ENCODE data around the gene WWC2. TPM values are rescaled to one million over a fixed set of nuclear protein-coding genes. Genes with fewer than 3 reads are reported as not detected.

Gene WWC2
- total RNA-seq, 4 donors from 2014 or later = 7.4 to 24.8 (median 8.0) TPM

GRCh38 chr4:183100298-183100599 is 1.2 kb downstream of the WWC2 start:
- H3K27me3 ChIP-seq = no peaks in the 10 kb centered on the region
- H3K27ac ChIP-seq = peak overlapping the region in 2 of 4 donors; percentile 91 to 95
- no peaks in the 10 kb centered on the region for H3K36me3 ChIP-seq
- 36 to 39% methylated on average over 3 of the region's 3 CpGs for WGBS, 2 donors
- intact Hi-C loops (cut with DNase I) = no loop called here
- H3K4me1 ChIP-seq = peaks cover 7 to 49% (median 10%) of the 10 kb centered on the region in 3 donors
- TF ChIP-seq, protein P1, sequence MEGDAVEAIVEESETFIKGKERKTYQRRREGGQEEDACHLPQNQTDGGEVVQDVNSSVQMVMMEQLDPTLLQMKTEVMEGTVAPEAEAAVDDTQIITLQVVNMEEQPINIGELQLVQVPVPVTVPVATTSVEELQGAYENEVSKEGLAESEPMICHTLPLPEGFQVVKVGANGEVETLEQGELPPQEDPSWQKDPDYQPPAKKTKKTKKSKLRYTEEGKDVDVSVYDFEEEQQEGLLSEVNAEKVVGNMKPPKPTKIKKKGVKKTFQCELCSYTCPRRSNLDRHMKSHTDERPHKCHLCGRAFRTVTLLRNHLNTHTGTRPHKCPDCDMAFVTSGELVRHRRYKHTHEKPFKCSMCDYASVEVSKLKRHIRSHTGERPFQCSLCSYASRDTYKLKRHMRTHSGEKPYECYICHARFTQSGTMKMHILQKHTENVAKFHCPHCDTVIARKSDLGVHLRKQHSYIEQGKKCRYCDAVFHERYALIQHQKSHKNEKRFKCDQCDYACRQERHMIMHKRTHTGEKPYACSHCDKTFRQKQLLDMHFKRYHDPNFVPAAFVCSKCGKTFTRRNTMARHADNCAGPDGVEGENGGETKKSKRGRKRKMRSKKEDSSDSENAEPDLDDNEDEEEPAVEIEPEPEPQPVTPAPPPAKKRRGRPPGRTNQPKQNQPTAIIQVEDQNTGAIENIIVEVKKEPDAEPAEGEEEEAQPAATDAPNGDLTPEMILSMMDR (IDR thresholded peaks at IDR 0.05) = no peak
- TF ChIP-seq POLR2A (IDR thresholded peaks at IDR 0.05) = no peak
- no peak for DNase-seq
- H3K9me3 ChIP-seq = no peaks in the 10 kb centered on the region
- peak overlapping the region; percentile 78 to 96 (median 82) for H3K4me3 ChIP-seq

- Histone ChIP-seq H3K4me3 (peak overlapping the region in 3 of 4 donors; percentile 78 to 96 (median 85)), H3K27ac (no peak overlapping the region), H3K36me3 (no peaks in the 10 kb centered on the region), H3K27me3 (no peaks in the 10 kb centered on the region), H3K4me1 (peaks cover 7 to 45% (median 10%) of the 10 kb centered on the region in 3 donors), H3K9me3 (no peaks in the 10 kb centered on the region)
- 36 to 45% methylated on average over 5 to 6 of the region's 6 CpGs for WGBS, 2 donors
- DNase-seq = no peak
- no peak for TF ChIP-seq POLR2A (IDR thresholded peaks at IDR 0.05)
- TF ChIP-seq, protein P1 (IDR thresholded peaks at IDR 0.05) = no peak
- intact Hi-C loops (cut with DNase I) = no loop called here
These were observed 1.8 kb downstream of the WWC2 start for GRCh38 chr4:183100827-183101226.

DNA sequence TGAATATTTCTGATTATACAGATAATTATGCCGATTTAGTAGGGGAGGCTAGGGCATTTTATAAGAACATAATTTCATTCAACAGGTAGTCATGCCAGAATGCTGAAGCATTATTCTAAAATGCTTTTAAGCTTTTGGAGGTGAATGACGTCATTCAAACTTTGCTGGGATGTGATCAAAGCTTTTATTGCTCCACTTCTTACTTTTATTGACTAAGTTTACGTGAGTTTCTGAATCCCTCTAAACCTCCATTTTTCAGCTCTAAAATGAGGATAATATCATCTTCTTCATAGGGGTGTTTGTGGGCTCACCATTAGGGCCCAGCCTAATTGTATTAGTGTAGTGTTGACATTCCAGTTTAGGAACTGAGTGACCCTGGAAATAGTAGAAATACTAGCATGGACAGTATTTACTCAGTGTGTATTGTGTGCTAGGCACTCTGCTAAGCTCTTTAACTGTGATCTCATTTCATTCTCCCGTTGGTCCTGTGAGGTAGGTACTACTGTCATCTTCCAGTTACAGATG is 3.0 kb downstream of the WWC2 start:
- H3K4me1 ChIP-seq = peaks cover 7 to 47% (median 10%) of the 10 kb centered on the region in 3 donors
- no peaks in the 10 kb centered on the region for H3K9me3 ChIP-seq
- intact Hi-C loops (cut with DNase I) = no loop called here
- TF ChIP-seq, protein P1 (IDR thresholded peaks at IDR 0.05) = no peak
- TF ChIP-seq POLR2A (IDR thresholded peaks at IDR 0.05) = no peak
- peak overlapping the region in 1 of 4 donors; percentile 6 for H3K27ac ChIP-seq
- no peak for DNase-seq
- 38 to 67% methylated on average over 4 of the region's 4 CpGs for WGBS, 2 donors
- no peak overlapping the region for H3K4me3 ChIP-seq
- H3K27me3 ChIP-seq = no peaks in the 10 kb centered on the region
- H3K36me3 ChIP-seq = no peaks in the 10 kb centered on the region

- intact Hi-C loops (cut with DNase I) = no loop called here
- H3K27me3 ChIP-seq = no peaks in the 10 kb centered on the region
- no peaks in the 10 kb centered on the region for H3K36me3 ChIP-seq
- no peak overlapping the region for H3K4me3 ChIP-seq
- no peaks in the 10 kb centered on the region for H3K9me3 ChIP-seq
- WGBS, 2 donors = 97 to 98% methylated on average over 5 of the region's 5 CpGs
- TF ChIP-seq, protein P1 (IDR thresholded peaks at IDR 0.05) = no peak
- H3K4me1 ChIP-seq = peaks cover 5 to 46% (median 7%) of the 10 kb centered on the region in 3 donors
- no peak overlapping the region for H3K27ac ChIP-seq
- no peak for DNase-seq
These were observed 6.0 kb downstream of the WWC2 start for GRCh38 chr4:183105092-183105491.

GRCh38 chr4:183106839-183107238 is 7.8 kb downstream of the WWC2 start:
- Histone ChIP-seq H3K4me1 (peaks cover 0 to 29% (median 3%) of the 10 kb centered on the region in 3 donors), H3K4me3 (no peak overlapping the region), H3K9me3 (no peaks in the 10 kb centered on the region), H3K27me3 (no peaks in the 10 kb centered on the region), H3K36me3 (no peaks in the 10 kb centered on the region), H3K27ac (no peak overlapping the region)
- intact Hi-C loops (cut with DNase I) = no loop called here
- DNase-seq = no peak
- 93 to 99% methylated on average over 3 to 4 of the region's 4 CpGs for WGBS, 2 donors
- no peak for TF ChIP-seq POLR2A (IDR thresholded peaks at IDR 0.05)
- TF ChIP-seq, protein P1 (IDR thresholded peaks at IDR 0.05) = no peak

Measured in esophagus squamous epithelium (tissue), 5 donors.